K562 (cell line): Measurements from ENCODE around the gene BRWD1. TPM values are rescaled to one million over a fixed set of nuclear protein-coding genes. Genes with fewer than 3 reads are reported as not detected.
A peak's percentile ranks its signal among the peaks of the same experiment; 100 is the strongest.

Source experiments
- ERF ChIP-seq: fragments of 450-650 bp; formaldehyde crosslinking; IDR thresholded peaks from 2 replicates; pipeline ENCODE4 v1.4.0; 2020; ENCODE audit warnings: mild to moderate bottlenecking, mixed read lengths
- HIVEP1 ChIP-seq: fragments of 250-450 bp; sonication (Bioruptor Pico); IDR thresholded peaks from 2 replicates; pipeline ENCODE4 v1.4.0; 2020; ENCODE audit warnings: mild to moderate bottlenecking
- HOXB6 ChIP-seq: fragments of 250-450 bp; sonication (Bioruptor Pico); IDR thresholded peaks from 2 replicates; pipeline ENCODE4 v1.5.1; 2022; ENCODE audit warnings: mild to moderate bottlenecking, borderline replicate concordance
- KDM2B ChIP-seq: fragments of 250-450 bp; sonication (Bioruptor Pico); IDR thresholded peaks from 2 replicates; pipeline ENCODE4 v1.8.0; 2021; ENCODE audit warnings: mild to moderate bottlenecking, moderate library complexity
- POLR2AphosphoS2 ChIP-seq: IDR thresholded peaks from 2 replicates; pipeline ENCODE4 v1.6.1; 2012; ENCODE audit warnings: low read length, improper control_type of control experiment
- RCOR1 ChIP-seq, 2 experiments: IDR thresholded peaks; 2 replicates each; pipeline ENCODE4 v1.6.1; 2012; ENCODE audit warnings: low read depth in 2 of 2, low read length in 2 of 2, borderline replicate concordance in 1 of 2, improper control_type of control experiment in 1 of 2
- REST ChIP-seq, 2 experiments: fragments of 450-650 bp; formaldehyde crosslinking in 1 of 2; IDR thresholded peaks; 2 replicates each; pipeline versions ENCODE4 v1.4.0 to v1.6.1; 2014 to 2020; ENCODE audit warnings: mild to moderate bottlenecking in 2 of 2, borderline replicate concordance in 1 of 2, low read depth in 1 of 2
- SPI1 ChIP-seq: IDR thresholded peaks from 2 replicates; pipeline ENCODE4 v1.6.1; 2011; ENCODE audit warnings: low read depth, low read length, control low read depth, borderline replicate concordance
- ZFPM2 ChIP-seq: fragments of 250-450 bp; sonication (Bioruptor Pico); IDR thresholded peaks from 2 replicates; pipeline ENCODE4 v1.5.1; 2022; ENCODE audit warnings: mild to moderate bottlenecking
- ZNF324 ChIP-seq: fragments of 250-450 bp; sonication (Bioruptor Pico); IDR thresholded peaks from 2 replicates; pipeline ENCODE4 v1.4.0; 2020; ENCODE audit warnings: mild to moderate bottlenecking
- ZNF668 ChIP-seq: fragments of 250-450 bp; sonication (Bioruptor Pico); IDR thresholded peaks from 2 replicates; pipeline ENCODE4 v1.8.0; 2022; ENCODE audit warnings: mild to moderate bottlenecking, inconsistent platforms
- polyA plus RNA-seq, 8 experiments: library from polyadenylated mRNA; depleted of rRNA in 4 of 8; stranded (reverse) in 5 of 8; unstranded in 3 of 8; fragments of >200 nt; fragmentation: Nextera tagmentation in 2 of 8; fragmentation: Illumina TruSeq in 1 of 8; extraction: Ambion mirVana in 2 of 8; extraction: Trizol in 1 of 8; gene quantifications; 2 replicates each; pipeline versions ENCODE4 v1.2.1 to v1.2.3, GENCODE V29; 2011 to 2014; ENCODE audit warnings: inconsistent platforms in 1 of 8, missing spikeins in 1 of 8
- total RNA-seq, 7 experiments: library from RNA; depleted of rRNA in 6 of 7; stranded (reverse); fragments of >200 nt in 6 of 7; fragmentation: Illumina TruSeq in 2 of 7; extraction: Trizol in 2 of 7; gene quantifications; 2 replicates each; pipeline versions ENCODE4 v1.2.1 to v1.2.3, GENCODE V29; 2011 to 2021; ENCODE audit warnings: low replicate concordance in 1 of 7

The BRWD1 gene
- total and polyA plus RNA-seq, 9 of the 15 experiments (the other 6 are each of a cell fraction or from before 2014, with no cell fraction given), result 10.1 to 60.2 (median 34.1) TPM

DNA sequence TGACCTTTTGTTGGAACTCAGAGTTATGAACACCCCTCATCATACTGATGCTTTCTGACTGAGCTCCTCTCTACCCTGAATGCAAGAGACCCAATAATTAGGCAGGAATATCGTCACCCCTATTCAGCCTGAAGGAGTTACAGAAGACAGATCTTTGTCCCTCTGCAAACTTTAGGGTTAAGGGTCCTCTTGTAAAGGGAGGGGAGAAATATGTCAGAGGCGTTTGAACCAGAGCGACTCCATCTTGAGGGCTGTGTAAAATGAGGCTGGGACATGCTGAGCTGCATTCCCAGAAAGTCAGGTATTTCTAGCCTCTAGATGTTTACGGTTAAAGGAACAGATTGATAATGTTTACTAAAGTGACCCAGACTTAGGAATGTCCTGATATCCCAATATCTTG, 46.0 kb upstream of the BRWD1 start (continued):
- no peak for TF ChIP-seq REST (IDR thresholded peaks at IDR 0.05; ENCODE audit: borderline replicate concordance)
- TF ChIP-seq REST (CRISPR knock-in tag; IDR thresholded peaks at IDR 0.05; ENCODE audit: low read depth), result peak; percentile 69; the same call in 1 of the 2 replicates
- TF ChIP-seq ZNF668 (CRISPR knock-in tag), result peak; percentile 93
- TF ChIP-seq KDM2B (CRISPR knock-in tag), result no peak
- TF ChIP-seq ZNF324 (CRISPR knock-in tag), result peak; percentile 55; the same call in 1 of the 2 replicates
- TF ChIP-seq SPI1, result no peak
- TF ChIP-seq HIVEP1, result peak; percentile 95
- TF ChIP-seq ERF (CRISPR knock-in tag), result peak; percentile 97
- TF ChIP-seq POLR2AphosphoS2, result no peak
- TF ChIP-seq HOXB6 (CRISPR knock-in tag), result no peak
- TF ChIP-seq RCOR1 (IDR thresholded peaks at IDR 0.05; ENCODE audit: borderline replicate concordance in 1 of 2, low read depth in 2 of 2, low read length in 2 of 2), result no peak
- 0 out of 2 replicates have a peak, but pooled peaks have one; percentile 65 for TF ChIP-seq ZFPM2 (CRISPR knock-in tag)
